ENCODE measurements around the gene SELENOH.

SELENOH gene

GRCh38 chr11:57728829-57729228, 12.5 kb upstream of the SELENOH start:
- TF ChIP-seq, protein P1, sequence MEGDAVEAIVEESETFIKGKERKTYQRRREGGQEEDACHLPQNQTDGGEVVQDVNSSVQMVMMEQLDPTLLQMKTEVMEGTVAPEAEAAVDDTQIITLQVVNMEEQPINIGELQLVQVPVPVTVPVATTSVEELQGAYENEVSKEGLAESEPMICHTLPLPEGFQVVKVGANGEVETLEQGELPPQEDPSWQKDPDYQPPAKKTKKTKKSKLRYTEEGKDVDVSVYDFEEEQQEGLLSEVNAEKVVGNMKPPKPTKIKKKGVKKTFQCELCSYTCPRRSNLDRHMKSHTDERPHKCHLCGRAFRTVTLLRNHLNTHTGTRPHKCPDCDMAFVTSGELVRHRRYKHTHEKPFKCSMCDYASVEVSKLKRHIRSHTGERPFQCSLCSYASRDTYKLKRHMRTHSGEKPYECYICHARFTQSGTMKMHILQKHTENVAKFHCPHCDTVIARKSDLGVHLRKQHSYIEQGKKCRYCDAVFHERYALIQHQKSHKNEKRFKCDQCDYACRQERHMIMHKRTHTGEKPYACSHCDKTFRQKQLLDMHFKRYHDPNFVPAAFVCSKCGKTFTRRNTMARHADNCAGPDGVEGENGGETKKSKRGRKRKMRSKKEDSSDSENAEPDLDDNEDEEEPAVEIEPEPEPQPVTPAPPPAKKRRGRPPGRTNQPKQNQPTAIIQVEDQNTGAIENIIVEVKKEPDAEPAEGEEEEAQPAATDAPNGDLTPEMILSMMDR (IDR thresholded peaks at IDR 0.05; ENCODE audit: low read depth, low read length) = no peak
- in situ Hi-C loops (cut with HindIII; ENCODE audit: low sequenced_read_pairs) = no loop called here
- no peak for DNase-seq (ENCODE audit: low read depth, low spot score)
- H3K4me3 ChIP-seq (ENCODE audit: low read depth, low read length) = no peak overlapping the region

- no peak for DNase-seq (ENCODE audit: low read depth, low spot score)
- in situ Hi-C loops (cut with HindIII; ENCODE audit: low sequenced_read_pairs) = no loop called here
- H3K4me3 ChIP-seq (ENCODE audit: low read depth, low read length) = no peak overlapping the region
- TF ChIP-seq, protein P1 (IDR thresholded peaks at IDR 0.05; ENCODE audit: low read depth, low read length) = no peak
These were observed 11.8 kb upstream of the SELENOH start for GRCh38 chr11:57729479-57729878.

- in situ Hi-C loops (cut with HindIII; ENCODE audit: low sequenced_read_pairs) = no loop called here
- no peak for DNase-seq (ENCODE audit: low read depth, low spot score)
- TF ChIP-seq, protein P1 (IDR thresholded peaks at IDR 0.05; ENCODE audit: low read depth, low read length) = no peak
- no peak overlapping the region for H3K4me3 ChIP-seq (ENCODE audit: low read depth, low read length)
These were observed 8.6 kb upstream of the SELENOH start for GRCh38 chr11:57732661-57733060.

- TF ChIP-seq, protein P1 (IDR thresholded peaks at IDR 0.05; ENCODE audit: low read depth, low read length) = no peak
- DNase-seq (ENCODE audit: low read depth, low spot score) = no peak
- in situ Hi-C loops (cut with HindIII; ENCODE audit: low sequenced_read_pairs) = no loop called here
- H3K4me3 ChIP-seq (ENCODE audit: low read depth, low read length) = no peak overlapping the region
These were observed 5.5 kb upstream of the SELENOH start for GRCh38 chr11:57735619-57736298.

DNA sequence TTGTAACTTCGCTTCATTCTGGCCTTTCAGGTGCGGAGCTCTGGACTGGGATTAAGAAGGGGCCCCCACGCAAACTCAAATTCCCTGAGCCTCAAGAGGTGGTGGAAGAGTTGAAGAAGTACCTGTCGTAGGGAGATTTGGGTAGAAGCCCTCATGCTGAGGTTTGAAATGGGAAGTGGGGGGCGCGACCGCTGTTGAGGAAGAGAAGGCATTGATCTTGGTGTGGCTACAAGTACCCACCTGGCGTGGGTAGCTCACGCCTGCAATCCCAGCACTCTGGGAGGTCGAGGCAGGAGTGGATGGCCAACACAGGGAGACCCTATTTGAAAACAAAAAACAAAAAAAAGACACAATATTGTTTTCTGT, 779 bp downstream of the SELENOH start:
- H3K4me3 ChIP-seq (ENCODE audit: low read depth, low read length) = peak overlapping the region; percentile 85
- in situ Hi-C loops (cut with HindIII; ENCODE audit: low sequenced_read_pairs) = no loop called here
- TF ChIP-seq, protein P1 (IDR thresholded peaks at IDR 0.05; ENCODE audit: low read depth, low read length) = no peak
- DNase-seq (ENCODE audit: low read depth, low spot score) = no peak

GRCh38 chr11:57744357-57744756, 3.1 kb downstream of the SELENOH start:
- H3K4me3 ChIP-seq (ENCODE audit: low read depth, low read length) = no peak overlapping the region
- TF ChIP-seq, protein P1 (IDR thresholded peaks at IDR 0.05; ENCODE audit: low read depth, low read length) = no peak
- DNase-seq (ENCODE audit: low read depth, low spot score) = no peak
- in situ Hi-C loops (cut with HindIII; ENCODE audit: low sequenced_read_pairs) = no loop called here
